Gastrocnemius medialis (tissue), 4 donors: ENCODE measurements around the gene TFB2M. TPM values are rescaled to one million over a fixed set of nuclear protein-coding genes. Genes with fewer than 3 reads are reported as not detected.

ENCODE experiments used
- ATAC-seq, 2 donors: fragments of 150-250 bp; one replicate each; pipeline ENCODE4 v1.9.1; 2016
- DNase-seq, 2 donors: peaks; one replicate each; pipeline ENCODE4 v3.0.0-alpha.2; 2019
- H3K27ac ChIP-seq, 4 donors: fragments of 200-600 bp; sonication (generic); 1 replicate in 1 of 4; 2 replicates in 3 of 4; pipeline ENCODE4 v1.5.1; 2016 to 2018; ENCODE audit warnings: mild to moderate bottlenecking in 2 of 4, moderate library complexity in 1 of 4
- H3K27me3 ChIP-seq, 3 donors: fragments of 200-600 bp; sonication (generic) in 2 of 3; 1 replicate in 1 of 3; 2 replicates in 2 of 3; pipeline versions ENCODE4 v1.5.1 to v1.6.0; 2016 to 2019; ENCODE audit warnings: mild to moderate bottlenecking in 1 of 3, moderate library complexity in 1 of 3
- H3K36me3 ChIP-seq, 2 donors: fragments of 200-600 bp; sonication (generic) in 1 of 2; one replicate each; pipeline ENCODE4 v1.5.1; 2017 to 2018
- H3K4me1 ChIP-seq, 2 donors: fragments of 200-600 bp; sonication (generic) in 1 of 2; one replicate each; pipeline ENCODE4 v1.5.1; 2016 to 2017; ENCODE audit warnings: mild to moderate bottlenecking in 2 of 2
- H3K4me3 ChIP-seq, 4 donors: fragments of 200-600 bp; sonication (generic) in 3 of 4; 1 replicate in 1 of 4; 2 replicates in 3 of 4; pipeline ENCODE4 v1.5.1; 2016 to 2019; ENCODE audit warnings: mild to moderate bottlenecking in 2 of 4
- H3K9me3 ChIP-seq, 3 donors: fragments of 200-600 bp; sonication (generic) in 2 of 3; 1 replicate in 1 of 3; 2 replicates in 2 of 3; pipeline ENCODE4 v1.5.1; 2016 to 2019
- CTCF ChIP-seq, 5 experiments: fragments of 450-650 bp in 3 of 5; fragments of 200-600 bp in 2 of 5; sonication (generic) in 2 of 5; IDR thresholded peaks in 4 of 5; conservative IDR thresholded peaks in 1 of 5; 1 replicate in 4 of 5; 2 replicates in 1 of 5; pipeline ENCODE4 v1.5.1; 2016 to 2019; ENCODE audit warnings: antibody characterized with exemption in 5 of 5, mild to moderate bottlenecking in 3 of 5, moderate library complexity in 3 of 5
- POLR2A ChIP-seq, 2 donors: fragments of 450-650 bp; IDR thresholded peaks; one replicate each; pipeline ENCODE4 v1.6.1; 2017; ENCODE audit warnings: antibody characterized with exemption in 2 of 2, mild to moderate bottlenecking in 2 of 2, moderate library complexity in 2 of 2
- in situ Hi-C, 4 donors: fragments of 200-750 bp; cut with MboI; loops; one replicate each; pipeline versions ENCODE4 v1.15.0 to v1.8.0; 2017; ENCODE audit warnings: low sequenced_read_pairs in 4 of 4
- intact Hi-C: fragments of 100-400 bp; cut with DNase I; formaldehyde crosslinking; loops from one replicate; pipeline ENCODE4 v1.15.1; 2023; ENCODE audit warnings: low total_unique reads
- total RNA-seq, 4 donors: library from RNA; depleted of rRNA; stranded (reverse); fragments of >200 nt; gene quantifications; one replicate each; pipeline versions ENCODE4 v1.1.0 to v1.2.3, GENCODE V29; 2016

TFB2M gene
- total RNA-seq, 4 donors from 2014 or later = 18.9 to 33.1 (median 21.2) TPM

- H3K27me3 ChIP-seq = no peaks in the 10 kb centered on the region
- no peak for TF ChIP-seq CTCF (IDR thresholded peaks at IDR 0.05 in 4 of 5, conservative IDR thresholded peaks at IDR 0.05 in 1 of 5)
- TF ChIP-seq POLR2A (IDR thresholded peaks at IDR 0.05) = no peak
- ATAC-seq = no peak
- intact Hi-C loops (no loop called here), in situ Hi-C loops (no loop called here)
- no peaks in the 10 kb centered on the region for H3K36me3 ChIP-seq
- no peak overlapping the region for H3K4me3 ChIP-seq
- no peak overlapping the region for H3K27ac ChIP-seq
- H3K9me3 ChIP-seq = peaks cover 0 to 13% (median 4%) of the 10 kb centered on the region in 3 donors
- no peak for DNase-seq
- peaks cover 3 to 5% of the 10 kb centered on the region in 2 donors for H3K4me1 ChIP-seq
These were observed 54.9 kb downstream of the TFB2M start for GRCh38 chr1:246511203-246511602.

DNA sequence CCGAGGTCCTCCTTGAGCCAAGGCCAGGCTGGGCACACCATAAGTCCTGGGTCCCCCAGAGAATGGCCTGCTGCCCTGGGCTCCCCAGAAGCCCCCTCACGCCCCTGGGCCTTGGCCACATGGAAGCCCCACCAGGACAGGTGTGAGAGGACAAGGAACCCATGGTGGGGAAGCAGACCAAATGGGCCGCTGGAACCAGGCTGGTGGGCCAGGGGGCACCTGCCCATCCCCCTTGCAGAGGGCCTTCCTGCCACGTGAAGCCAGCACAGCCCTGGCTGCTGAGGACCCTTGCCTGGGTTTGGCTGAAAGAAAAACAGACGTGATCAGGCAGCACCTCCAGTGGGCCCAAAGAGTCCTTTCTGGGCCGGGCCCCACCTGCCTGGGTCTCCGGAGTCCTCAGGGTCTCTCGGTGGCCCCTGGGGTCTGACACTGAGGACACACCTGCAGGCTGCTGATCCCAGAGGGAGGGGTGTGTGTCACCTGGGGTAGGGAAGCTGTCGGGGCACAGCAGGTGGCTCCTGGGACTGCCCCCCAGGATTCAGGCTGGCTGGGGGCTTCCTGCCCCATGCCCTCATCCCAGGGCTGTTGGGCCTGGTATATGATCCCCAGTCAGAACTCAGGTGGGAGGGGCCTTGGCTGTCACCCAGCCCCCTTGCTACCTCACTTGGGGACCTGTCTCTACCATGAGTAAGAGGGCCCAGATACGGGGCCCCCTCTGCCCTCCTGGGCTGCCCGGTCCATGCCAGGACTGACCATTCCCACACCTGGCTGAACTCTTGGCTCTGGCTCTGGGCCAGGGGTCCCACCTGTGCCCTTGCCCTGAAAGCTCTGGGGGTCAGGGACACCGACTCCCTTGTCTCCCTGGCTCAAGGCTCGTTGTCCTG, 55.7 kb downstream of the TFB2M start:
- no peak overlapping the region for H3K27ac ChIP-seq
- no peaks in the 10 kb centered on the region for H3K27me3 ChIP-seq
- TF ChIP-seq CTCF (IDR thresholded peaks at IDR 0.05 in 4 of 5, conservative IDR thresholded peaks at IDR 0.05 in 1 of 5) (no peak), POLR2A (IDR thresholded peaks at IDR 0.05) (no peak)
- in situ Hi-C loops = no loop called here
- ATAC-seq (no peak), DNase-seq (no peak)
- H3K9me3 ChIP-seq = peaks cover 0 to 6% (median 0%) of the 10 kb centered on the region in 3 donors
- peaks cover 6 to 10% of the 10 kb centered on the region in 2 donors for H3K4me1 ChIP-seq
- H3K36me3 ChIP-seq = no peaks in the 10 kb centered on the region
- no peak overlapping the region for H3K4me3 ChIP-seq
- intact Hi-C loops = no loop called here

- no peaks in the 10 kb centered on the region for H3K36me3 ChIP-seq
- no peak for DNase-seq
- in situ Hi-C loops = no loop called here
- intact Hi-C loops = no loop called here
- TF ChIP-seq CTCF (IDR thresholded peaks at IDR 0.05 in 4 of 5, conservative IDR thresholded peaks at IDR 0.05 in 1 of 5) = no peak
- no peak for TF ChIP-seq POLR2A (IDR thresholded peaks at IDR 0.05)
- no peak for ATAC-seq
- no peaks in the 10 kb centered on the region for H3K27me3 ChIP-seq
- H3K4me3 ChIP-seq = no peak overlapping the region
- no peak overlapping the region for H3K27ac ChIP-seq
- no peaks in the 10 kb centered on the region for H3K9me3 ChIP-seq
- H3K4me1 ChIP-seq = peaks cover 6 to 10% of the 10 kb centered on the region in 2 donors
These were observed 57.0 kb downstream of the TFB2M start for GRCh38 chr1:246508897-246509688.

- H3K4me1 ChIP-seq = peaks cover 6 to 10% of the 10 kb centered on the region in 2 donors
- DNase-seq (peak; percentile 39 to 46), ATAC-seq (peak; percentile 95 to 97)
- H3K27ac ChIP-seq = peak within 1 kb of the TSS; percentile 73 to 80 (median 75)
- peak within 1 kb of the TSS; percentile 81 to 91 (median 86) for H3K4me3 ChIP-seq
- in situ Hi-C loops = no loop called here
- H3K36me3 ChIP-seq = no peaks in the 10 kb centered on the region
- H3K9me3 ChIP-seq = no peaks in the 10 kb centered on the region
- TF ChIP-seq POLR2A (IDR thresholded peaks at IDR 0.05) (peak; percentile 28 to 45), CTCF (IDR thresholded peaks at IDR 0.05 in 4 of 5, conservative IDR thresholded peaks at IDR 0.05 in 1 of 5) (peak in 2 of 5 experiments; percentile 16 to 28)
- H3K27me3 ChIP-seq = no peaks in the 10 kb centered on the region
- intact Hi-C loops = loop anchor here (1.0 kb wide), 1 partner anchor 95 kb away; no protein-coding TSS in a partner anchor
These were observed 59.2 kb downstream of the TFB2M start, which contains the start of gene SMYD3 for GRCh38 chr1:246506674-246507481. SMYD3 (minus strand) TSS chr1:246507279.
